ENCODE results near the gene VPS37C. TPM values are rescaled to one million over a fixed set of nuclear protein-coding genes. Genes with fewer than 3 reads are reported as not detected.

VPS37C gene
- total RNA-seq, 1 experiment from 2014 or later, result 29.0 TPM

DNA sequence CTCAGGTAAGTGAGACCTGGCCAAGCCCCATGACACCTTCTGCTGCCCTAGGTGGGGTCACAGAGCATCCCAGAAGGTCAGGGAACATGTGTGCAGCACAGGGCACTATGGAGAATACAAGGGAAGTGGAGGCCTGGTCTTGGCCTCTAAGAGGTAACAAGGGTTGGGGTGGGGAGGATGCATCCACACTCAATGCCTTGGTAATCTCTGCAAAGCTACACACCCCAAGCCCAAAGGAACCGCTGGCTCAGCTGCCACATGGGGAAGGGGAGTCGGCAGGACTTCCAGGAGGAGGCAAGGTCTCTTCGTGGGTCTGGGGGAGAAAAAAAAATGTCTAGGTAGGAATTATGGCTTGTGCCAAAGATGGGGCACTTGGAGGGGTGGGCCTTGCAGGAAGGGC is 41.7 kb downstream of the VPS37C start:
- no peak overlapping the region for H3K27ac ChIP-seq
- H3K27me3 ChIP-seq (ENCODE audit: insufficient read depth, low read depth), result no peaks in the 10 kb centered on the region
- TF ChIP-seq, protein P1, sequence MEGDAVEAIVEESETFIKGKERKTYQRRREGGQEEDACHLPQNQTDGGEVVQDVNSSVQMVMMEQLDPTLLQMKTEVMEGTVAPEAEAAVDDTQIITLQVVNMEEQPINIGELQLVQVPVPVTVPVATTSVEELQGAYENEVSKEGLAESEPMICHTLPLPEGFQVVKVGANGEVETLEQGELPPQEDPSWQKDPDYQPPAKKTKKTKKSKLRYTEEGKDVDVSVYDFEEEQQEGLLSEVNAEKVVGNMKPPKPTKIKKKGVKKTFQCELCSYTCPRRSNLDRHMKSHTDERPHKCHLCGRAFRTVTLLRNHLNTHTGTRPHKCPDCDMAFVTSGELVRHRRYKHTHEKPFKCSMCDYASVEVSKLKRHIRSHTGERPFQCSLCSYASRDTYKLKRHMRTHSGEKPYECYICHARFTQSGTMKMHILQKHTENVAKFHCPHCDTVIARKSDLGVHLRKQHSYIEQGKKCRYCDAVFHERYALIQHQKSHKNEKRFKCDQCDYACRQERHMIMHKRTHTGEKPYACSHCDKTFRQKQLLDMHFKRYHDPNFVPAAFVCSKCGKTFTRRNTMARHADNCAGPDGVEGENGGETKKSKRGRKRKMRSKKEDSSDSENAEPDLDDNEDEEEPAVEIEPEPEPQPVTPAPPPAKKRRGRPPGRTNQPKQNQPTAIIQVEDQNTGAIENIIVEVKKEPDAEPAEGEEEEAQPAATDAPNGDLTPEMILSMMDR (conservative IDR thresholded peaks at IDR 0.05), result no peak
- TF ChIP-seq EZH2 (IDR thresholded peaks at IDR 0.05; ENCODE audit: low read depth), result no peak
- ChIA-PET CTCF (no interaction called here), POLR2A (ENCODE audit: unreplicated experiment) (no interaction called here)
- DNase-seq, result no peak
- no TSS peak for BruUV-seq (replicated peaks)
- no peaks in the 10 kb centered on the region for H3F3A ChIP-seq (ENCODE audit: insufficient read depth, low read depth)
- H3K4me1 ChIP-seq (replicated peaks; ENCODE audit: insufficient read depth), result peaks cover 7% of the 10 kb centered on the region; the same call in 1 of the 2 replicates
- H3K4me2 ChIP-seq, result no peak overlapping the region
- H3K9me3 ChIP-seq (ENCODE audit: insufficient read depth, low read depth), result no peaks in the 10 kb centered on the region
- H4K20me1 ChIP-seq (ENCODE audit: insufficient read depth), result no peaks in the 10 kb centered on the region
- no peak overlapping the region for H3K4me3 ChIP-seq
- no peak overlapping the region for H2AFZ ChIP-seq
- intact Hi-C loops (cut with micrococcal nuclease; ENCODE audit: unreplicated experiment), result no loop called here
- no peaks in the 10 kb centered on the region for H3K36me3 ChIP-seq (ENCODE audit: low read depth)
- no peaks in the 10 kb centered on the region for H3K9me2 ChIP-seq (ENCODE audit: insufficient read depth)
- no peaks in the 10 kb centered on the region for H3K79me2 ChIP-seq (ENCODE audit: low read depth)

DNA sequence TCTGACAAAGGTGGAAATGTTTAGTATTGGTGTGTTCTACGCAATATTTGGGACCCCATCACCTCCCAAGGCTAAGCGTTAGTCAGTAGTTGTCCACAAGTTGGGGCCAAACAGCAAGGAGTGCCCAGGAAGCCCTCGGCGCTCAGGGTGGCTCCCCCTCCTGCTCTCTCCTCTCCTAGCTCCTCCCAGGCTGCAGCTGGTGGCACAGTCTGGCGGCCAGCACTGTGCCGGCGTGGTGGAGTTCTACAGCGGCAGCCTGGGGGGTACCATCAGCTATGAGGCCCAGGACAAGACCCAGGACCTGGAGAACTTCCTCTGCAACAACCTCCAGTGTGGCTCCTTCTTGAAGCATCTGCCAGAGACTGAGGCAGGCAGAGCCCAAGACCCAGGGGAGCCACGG is 42.2 kb downstream of the VPS37C start:
- no peak overlapping the region for H2AFZ ChIP-seq
- no peaks in the 10 kb centered on the region for H3K9me2 ChIP-seq (ENCODE audit: insufficient read depth)
- TF ChIP-seq, protein P1 (conservative IDR thresholded peaks at IDR 0.05), result no peak
- no peak for TF ChIP-seq EZH2 (IDR thresholded peaks at IDR 0.05; ENCODE audit: low read depth)
- intact Hi-C loops (cut with micrococcal nuclease; ENCODE audit: unreplicated experiment), result no loop called here
- H3K27me3 ChIP-seq (ENCODE audit: insufficient read depth, low read depth), result no peaks in the 10 kb centered on the region
- H3K4me3 ChIP-seq, result no peak overlapping the region
- 0 out of 2 replicates have a peak, but pooled peaks cover 5% of the 10 kb centered on the region for H3K4me1 ChIP-seq (replicated peaks; ENCODE audit: insufficient read depth)
- CTCF ChIA-PET, result no interaction called here
- H3K27ac ChIP-seq, result no peak overlapping the region
- H3K9me3 ChIP-seq (ENCODE audit: insufficient read depth, low read depth), result no peaks in the 10 kb centered on the region
- no peaks in the 10 kb centered on the region for H3F3A ChIP-seq (ENCODE audit: insufficient read depth, low read depth)
- POLR2A ChIA-PET (ENCODE audit: unreplicated experiment), result no interaction called here
- no peaks in the 10 kb centered on the region for H3K79me2 ChIP-seq (ENCODE audit: low read depth)
- no peaks in the 10 kb centered on the region for H4K20me1 ChIP-seq (ENCODE audit: insufficient read depth)
- no peak overlapping the region for H3K4me2 ChIP-seq
- BruUV-seq (replicated peaks), result no TSS peak
- H3K36me3 ChIP-seq (ENCODE audit: low read depth), result no peaks in the 10 kb centered on the region
- no peak for DNase-seq

DNA sequence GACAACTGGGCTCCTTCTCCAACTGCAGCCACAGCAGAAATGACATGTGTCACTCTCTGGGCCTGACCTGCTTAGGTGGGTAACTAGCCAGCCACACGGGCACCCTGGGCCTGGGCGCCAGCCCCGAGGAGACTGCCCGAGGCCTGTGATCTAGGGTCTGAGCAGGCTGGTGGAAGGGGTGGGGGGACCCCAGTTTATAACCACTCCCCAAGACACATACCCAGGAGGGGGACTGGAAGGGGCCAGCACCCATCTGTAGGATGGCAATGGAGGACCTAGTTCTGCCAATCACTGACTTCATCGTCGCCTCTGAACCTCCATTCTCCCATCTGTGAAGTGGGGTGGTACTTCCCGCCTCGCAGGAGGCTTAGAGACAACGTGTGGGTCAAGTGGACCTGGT is 42.8 kb downstream of the VPS37C start:
- no peak for TF ChIP-seq EZH2 (IDR thresholded peaks at IDR 0.05; ENCODE audit: low read depth)
- TF ChIP-seq, protein P1 (conservative IDR thresholded peaks at IDR 0.05), result no peak
- Histone ChIP-seq H3K4me2 (no peak overlapping the region), H3K9me3 (ENCODE audit: insufficient read depth, low read depth) (no peaks in the 10 kb centered on the region), H3K27me3 (ENCODE audit: insufficient read depth, low read depth) (no peaks in the 10 kb centered on the region), H3K4me3 (no peak overlapping the region), H3K27ac (no peak overlapping the region), H4K20me1 (ENCODE audit: insufficient read depth) (no peaks in the 10 kb centered on the region), H3K36me3 (ENCODE audit: low read depth) (no peaks in the 10 kb centered on the region), H3K79me2 (ENCODE audit: low read depth) (no peaks in the 10 kb centered on the region), H2AFZ (no peak overlapping the region), H3F3A (ENCODE audit: insufficient read depth, low read depth) (no peaks in the 10 kb centered on the region), H3K9me2 (ENCODE audit: insufficient read depth) (no peaks in the 10 kb centered on the region), H3K4me1 (replicated peaks; ENCODE audit: insufficient read depth) (0 out of 2 replicates have a peak, but pooled peaks cover 5% of the 10 kb centered on the region)
- BruUV-seq (replicated peaks), result no TSS peak
- no peak for DNase-seq
- CTCF ChIA-PET, result no interaction called here
- POLR2A ChIA-PET (ENCODE audit: unreplicated experiment), result no interaction called here
- intact Hi-C loops (cut with micrococcal nuclease; ENCODE audit: unreplicated experiment), result no loop called here

All from PC-9 (cell line).